Measurements from ENCODE around the gene LEO1.

DNA sequence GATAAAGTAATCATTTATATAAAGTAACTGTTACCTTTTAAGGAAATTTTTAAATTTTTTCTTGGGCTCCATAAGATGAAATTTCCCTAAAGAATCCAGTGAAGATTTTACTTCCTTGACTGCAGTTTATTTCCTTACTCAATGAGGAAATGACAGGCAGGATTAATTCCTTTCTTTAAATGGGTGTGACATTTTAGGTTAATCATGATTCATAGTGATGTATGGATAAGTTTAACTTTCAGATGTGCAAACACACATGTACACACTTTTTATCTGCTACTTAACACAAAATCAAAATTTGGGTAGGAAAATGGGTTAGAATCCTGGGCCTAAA is 11.2 kb upstream of the LEO1 start:
- TF ChIP-seq, protein P1, sequence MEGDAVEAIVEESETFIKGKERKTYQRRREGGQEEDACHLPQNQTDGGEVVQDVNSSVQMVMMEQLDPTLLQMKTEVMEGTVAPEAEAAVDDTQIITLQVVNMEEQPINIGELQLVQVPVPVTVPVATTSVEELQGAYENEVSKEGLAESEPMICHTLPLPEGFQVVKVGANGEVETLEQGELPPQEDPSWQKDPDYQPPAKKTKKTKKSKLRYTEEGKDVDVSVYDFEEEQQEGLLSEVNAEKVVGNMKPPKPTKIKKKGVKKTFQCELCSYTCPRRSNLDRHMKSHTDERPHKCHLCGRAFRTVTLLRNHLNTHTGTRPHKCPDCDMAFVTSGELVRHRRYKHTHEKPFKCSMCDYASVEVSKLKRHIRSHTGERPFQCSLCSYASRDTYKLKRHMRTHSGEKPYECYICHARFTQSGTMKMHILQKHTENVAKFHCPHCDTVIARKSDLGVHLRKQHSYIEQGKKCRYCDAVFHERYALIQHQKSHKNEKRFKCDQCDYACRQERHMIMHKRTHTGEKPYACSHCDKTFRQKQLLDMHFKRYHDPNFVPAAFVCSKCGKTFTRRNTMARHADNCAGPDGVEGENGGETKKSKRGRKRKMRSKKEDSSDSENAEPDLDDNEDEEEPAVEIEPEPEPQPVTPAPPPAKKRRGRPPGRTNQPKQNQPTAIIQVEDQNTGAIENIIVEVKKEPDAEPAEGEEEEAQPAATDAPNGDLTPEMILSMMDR (IDR thresholded peaks at IDR 0.05; ENCODE audit: low read depth, low read length), result no peak
- TF ChIP-seq POLR2A (IDR thresholded peaks at IDR 0.05; ENCODE audit: extremely low read depth, insufficient read length), result no peak
- no peak for TF ChIP-seq MAX (IDR thresholded peaks at IDR 0.05; ENCODE audit: low read depth, low read length)
- TF ChIP-seq MYC (IDR thresholded peaks at IDR 0.05; ENCODE audit: low read depth, low read length), result no peak

Data from NB4 (cell line).